HepG2 (cell line): ENCODE measurements around the gene HRG. TPM values are rescaled to one million over a fixed set of nuclear protein-coding genes. Genes with fewer than 3 reads are reported as not detected.

ENCODE experiments used
- BHLHE40 ChIP-seq: IDR thresholded peaks from 2 replicates; pipeline ENCODE4 v1.6.1; 2011; ENCODE audit warnings: low read length, improper control_type of control experiment
- HNF4G ChIP-seq, 2 experiments: sonication (generic) in 1 of 2; formaldehyde crosslinking in 1 of 2; IDR thresholded peaks; 2 replicates each; pipeline versions ENCODE4 v1.4.0 to v1.6.1; 2011 to 2020; ENCODE audit warnings: borderline replicate concordance in 2 of 2, low read depth in 2 of 2, mild to moderate bottlenecking in 2 of 2, low read length in 1 of 2, missing genetic modification reagents in 1 of 2, moderate library complexity in 1 of 2
- IKZF5 ChIP-seq: IDR thresholded peaks from 2 replicates; pipeline ENCODE4 v1.6.1; 2018; ENCODE audit warnings: missing genetic modification reagents, mild to moderate bottlenecking, missing compliant biosample characterization
- KAT8 ChIP-seq: IDR thresholded peaks from 2 replicates; pipeline ENCODE4 v1.6.1; 2016; ENCODE audit warnings: missing genetic modification reagents, missing compliant biosample characterization
- MTF2 ChIP-seq: sonication (generic); formaldehyde crosslinking; IDR thresholded peaks from 2 replicates; pipeline ENCODE4 v1.5.0; 2020; ENCODE audit warnings: missing genetic modification reagents, borderline replicate concordance
- RNF2 ChIP-seq: fragments of 450-650 bp; conservative IDR thresholded peaks from 2 replicates; pipeline ENCODE4 v1.6.1; 2016; ENCODE audit warnings: low read depth
- TAF15 ChIP-seq: fragments of 200-400 bp; formaldehyde crosslinking; IDR thresholded peaks from one replicate; pipeline ENCODE4 v1.6.1; 2018; ENCODE audit warnings: mild to moderate bottlenecking, low read depth, low read length; ENCODE audit not compliant: poor library complexity, severe bottlenecking
- YEATS4 ChIP-seq: sonication (generic); formaldehyde crosslinking; IDR thresholded peaks from 2 replicates; pipeline ENCODE4 v1.4.0; 2020; ENCODE audit warnings: missing genetic modification reagents, borderline replicate concordance
- ZBTB42 ChIP-seq: sonication (generic); formaldehyde crosslinking; IDR thresholded peaks from 2 replicates; pipeline ENCODE4 v1.5.0; 2020; ENCODE audit warnings: mild to moderate bottlenecking, missing genetic modification reagents
- ZBTB43 ChIP-seq: sonication (generic); formaldehyde crosslinking; conservative IDR thresholded peaks from 2 replicates; pipeline ENCODE4 v1.4.0; 2020; ENCODE audit warnings: missing genetic modification reagents
- ZNF451 ChIP-seq: sonication (generic); formaldehyde crosslinking; IDR thresholded peaks from 2 replicates; pipeline ENCODE4 v1.5.0; 2020; ENCODE audit warnings: mild to moderate bottlenecking, missing genetic modification reagents
- polyA plus RNA-seq, 8 experiments: library from polyadenylated mRNA; depleted of rRNA in 3 of 8; stranded (reverse) in 7 of 8; unstranded in 1 of 8; fragments of >200 nt; fragmentation: Illumina TruSeq in 4 of 8; extraction: Trizol in 4 of 8; gene quantifications; 2 replicates each; pipeline versions ENCODE4 v1.2.1 to v1.2.3, GENCODE V29; 2011 to 2016; ENCODE audit warnings: low read depth in 4 of 8, missing spikeins in 1 of 8, mixed read lengths in 1 of 8; ENCODE audit not compliant: insufficient read depth in 1 of 8
- total RNA-seq, 5 experiments: library from RNA; depleted of rRNA; stranded (reverse); fragments of >200 nt; fragmentation: Illumina TruSeq; extraction: Trizol; gene quantifications; 2 replicates each; pipeline ENCODE4 v1.2.3, GENCODE V29; 2016; ENCODE audit warnings: low read depth in 1 of 5
- TF ChIP-seq, protein P1 (sequence below): sonication (generic); formaldehyde crosslinking; IDR thresholded peaks from 2 replicates; pipeline ENCODE4 v1.8.0; 2022; ENCODE audit warnings: low read depth, missing genetic modification reagents
- TF ChIP-seq, protein P2 (sequence below): sonication (generic); formaldehyde crosslinking; IDR thresholded peaks from 2 replicates; pipeline ENCODE4 v1.5.0; 2020; ENCODE audit warnings: mild to moderate bottlenecking, missing genetic modification reagents, borderline replicate concordance
- TF ChIP-seq, protein P3 (sequence below): IDR thresholded peaks from 2 replicates; pipeline ENCODE4 v1.6.1; 2016; ENCODE audit warnings: missing compliant biosample characterization, missing genetic modification reagents, borderline replicate concordance

Gene HRG
- total and polyA plus RNA-seq, 2 of the 13 experiments (the other 11 are each of a cell fraction or from before 2014, with no cell fraction given): 0.09 to 0.11 TPM

- TF ChIP-seq YEATS4 (no peak), HNF4G (IDR thresholded peaks at IDR 0.05; ENCODE audit: borderline replicate concordance, low read depth, low read length) (0 out of 2 replicates have a peak, but pooled peaks have one; percentile 25), HNF4G (CRISPR knock-in tag; IDR thresholded peaks at IDR 0.05; ENCODE audit: borderline replicate concordance, low read depth) (no peak), KAT8 (CRISPR knock-in tag) (0 out of 2 replicates have a peak, but pooled peaks have one; percentile 30), ZNF451 (no peak), MTF2 (CRISPR knock-in tag) (no peak), ZBTB43 (CRISPR knock-in tag) (no peak), IKZF5 (CRISPR knock-in tag) (no peak), TAF15 (no peak), BHLHE40 (0 out of 2 replicates have a peak, but pooled peaks have one; percentile 39), RNF2 (no peak), ZBTB42 (no peak)
- TF ChIP-seq, protein P1, sequence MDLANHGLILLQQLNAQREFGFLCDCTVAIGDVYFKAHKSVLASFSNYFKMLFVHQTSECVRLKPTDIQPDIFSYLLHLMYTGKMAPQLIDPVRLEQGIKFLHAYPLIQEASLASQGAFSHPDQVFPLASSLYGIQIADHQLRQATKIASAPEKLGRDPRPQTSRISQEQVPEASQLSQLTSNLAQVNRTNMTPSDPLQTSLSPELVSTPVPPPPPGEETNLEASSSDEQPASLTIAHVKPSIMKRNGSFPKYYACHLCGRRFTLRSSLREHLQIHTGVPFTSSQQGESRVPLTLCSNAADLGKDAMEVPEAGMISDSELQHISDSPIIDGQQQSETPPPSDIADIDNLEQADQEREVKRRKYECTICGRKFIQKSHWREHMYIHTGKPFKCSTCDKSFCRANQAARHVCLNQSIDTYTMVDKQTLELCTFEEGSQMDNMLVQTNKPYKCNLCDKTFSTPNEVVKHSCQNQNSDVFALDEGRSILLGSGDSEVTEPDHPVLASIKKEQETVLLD: no peak
- TF ChIP-seq, protein P2, sequence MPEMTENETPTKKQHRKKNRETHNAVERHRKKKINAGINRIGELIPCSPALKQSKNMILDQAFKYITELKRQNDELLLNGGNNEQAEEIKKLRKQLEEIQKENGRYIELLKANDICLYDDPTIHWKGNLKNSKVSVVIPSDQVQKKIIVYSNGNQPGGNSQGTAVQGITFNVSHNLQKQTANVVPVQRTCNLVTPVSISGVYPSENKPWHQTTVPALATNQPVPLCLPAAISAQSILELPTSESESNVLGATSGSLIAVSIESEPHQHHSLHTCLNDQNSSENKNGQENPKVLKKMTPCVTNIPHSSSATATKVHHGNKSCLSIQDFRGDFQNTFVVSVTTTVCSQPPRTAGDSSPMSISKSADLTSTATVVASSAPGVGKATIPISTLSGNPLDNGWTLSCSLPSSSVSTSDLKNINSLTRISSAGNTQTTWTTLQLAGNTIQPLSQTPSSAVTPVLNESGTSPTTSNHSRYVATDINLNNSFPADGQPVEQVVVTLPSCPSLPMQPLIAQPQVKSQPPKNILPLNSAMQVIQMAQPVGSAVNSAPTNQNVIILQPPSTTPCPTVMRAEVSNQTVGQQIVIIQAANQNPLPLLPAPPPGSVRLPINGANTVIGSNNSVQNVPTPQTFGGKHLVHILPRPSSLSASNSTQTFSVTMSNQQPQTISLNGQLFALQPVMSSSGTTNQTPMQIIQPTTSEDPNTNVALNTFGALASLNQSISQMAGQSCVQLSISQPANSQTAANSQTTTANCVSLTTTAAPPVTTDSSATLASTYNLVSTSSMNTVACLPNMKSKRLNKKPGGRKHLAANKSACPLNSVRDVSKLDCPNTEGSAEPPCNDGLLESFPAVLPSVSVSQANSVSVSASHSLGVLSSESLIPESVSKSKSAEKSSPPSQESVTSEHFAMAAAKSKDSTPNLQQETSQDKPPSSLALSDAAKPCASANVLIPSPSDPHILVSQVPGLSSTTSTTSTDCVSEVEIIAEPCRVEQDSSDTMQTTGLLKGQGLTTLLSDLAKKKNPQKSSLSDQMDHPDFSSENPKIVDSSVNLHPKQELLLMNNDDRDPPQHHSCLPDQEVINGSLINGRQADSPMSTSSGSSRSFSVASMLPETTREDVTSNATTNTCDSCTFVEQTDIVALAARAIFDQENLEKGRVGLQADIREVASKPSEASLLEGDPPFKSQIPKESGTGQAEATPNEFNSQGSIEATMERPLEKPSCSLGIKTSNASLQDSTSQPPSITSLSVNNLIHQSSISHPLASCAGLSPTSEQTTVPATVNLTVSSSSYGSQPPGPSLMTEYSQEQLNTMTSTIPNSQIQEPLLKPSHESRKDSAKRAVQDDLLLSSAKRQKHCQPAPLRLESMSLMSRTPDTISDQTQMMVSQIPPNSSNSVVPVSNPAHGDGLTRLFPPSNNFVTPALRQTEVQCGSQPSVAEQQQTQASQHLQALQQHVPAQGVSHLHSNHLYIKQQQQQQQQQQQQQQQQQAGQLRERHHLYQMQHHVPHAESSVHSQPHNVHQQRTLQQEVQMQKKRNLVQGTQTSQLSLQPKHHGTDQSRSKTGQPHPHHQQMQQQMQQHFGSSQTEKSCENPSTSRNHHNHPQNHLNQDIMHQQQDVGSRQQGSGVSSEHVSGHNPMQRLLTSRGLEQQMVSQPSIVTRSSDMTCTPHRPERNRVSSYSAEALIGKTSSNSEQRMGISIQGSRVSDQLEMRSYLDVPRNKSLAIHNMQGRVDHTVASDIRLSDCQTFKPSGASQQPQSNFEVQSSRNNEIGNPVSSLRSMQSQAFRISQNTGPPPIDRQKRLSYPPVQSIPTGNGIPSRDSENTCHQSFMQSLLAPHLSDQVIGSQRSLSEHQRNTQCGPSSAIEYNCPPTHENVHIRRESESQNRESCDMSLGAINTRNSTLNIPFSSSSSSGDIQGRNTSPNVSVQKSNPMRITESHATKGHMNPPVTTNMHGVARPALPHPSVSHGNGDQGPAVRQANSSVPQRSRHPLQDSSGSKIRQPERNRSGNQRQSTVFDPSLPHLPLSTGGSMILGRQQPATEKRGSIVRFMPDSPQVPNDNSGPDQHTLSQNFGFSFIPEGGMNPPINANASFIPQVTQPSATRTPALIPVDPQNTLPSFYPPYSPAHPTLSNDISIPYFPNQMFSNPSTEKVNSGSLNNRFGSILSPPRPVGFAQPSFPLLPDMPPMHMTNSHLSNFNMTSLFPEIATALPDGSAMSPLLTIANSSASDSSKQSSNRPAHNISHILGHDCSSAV (CRISPR knock-in tag): no peak
- TF ChIP-seq, protein P3, sequence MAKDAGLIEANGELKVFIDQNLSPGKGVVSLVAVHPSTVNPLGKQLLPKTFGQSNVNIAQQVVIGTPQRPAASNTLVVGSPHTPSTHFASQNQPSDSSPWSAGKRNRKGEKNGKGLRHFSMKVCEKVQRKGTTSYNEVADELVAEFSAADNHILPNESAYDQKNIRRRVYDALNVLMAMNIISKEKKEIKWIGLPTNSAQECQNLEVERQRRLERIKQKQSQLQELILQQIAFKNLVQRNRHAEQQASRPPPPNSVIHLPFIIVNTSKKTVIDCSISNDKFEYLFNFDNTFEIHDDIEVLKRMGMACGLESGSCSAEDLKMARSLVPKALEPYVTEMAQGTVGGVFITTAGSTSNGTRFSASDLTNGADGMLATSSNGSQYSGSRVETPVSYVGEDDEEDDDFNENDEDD (CRISPR knock-in tag): no peak
These were observed 51.2 kb downstream of the HRG start, which contains the start of gene KNG1 (continued) for GRCh38 chr3:186717039-186717457.
